Ovary (tissue), 3 donors: ENCODE results near the gene LDAH.

Source experiments
- CTCF ChIP-seq, 3 donors: fragments of 450-650 bp in 2 of 3; fragments of 200-600 bp in 1 of 3; IDR thresholded peaks; one replicate each; pipeline versions ENCODE4 v1.5.1 to v1.8.0; 2016 to 2022; ENCODE audit warnings: antibody characterized with exemption in 3 of 3, mild to moderate bottlenecking in 1 of 3
- EP300 ChIP-seq: sonication (generic); formaldehyde crosslinking; IDR thresholded peaks from one replicate; pipeline ENCODE4 v1.6.1; 2017; ENCODE audit warnings: antibody characterized with exemption
- POLR2A ChIP-seq: fragments of 450-650 bp; IDR thresholded peaks from one replicate; pipeline ENCODE4 v1.6.1; 2017; ENCODE audit warnings: antibody characterized with exemption, mild to moderate bottlenecking, moderate library complexity
- donor health status: DM: no; HTN: no; CAD: no.

- TF ChIP-seq CTCF (IDR thresholded peaks at IDR 0.05) (no peak), EP300 (no peak), POLR2A (no peak)
These were observed 78.2 kb downstream of the LDAH start for GRCh38 chr2:20744366-20745335.
